Stimulated activated CD4-positive, alpha-beta T cell treated with anti-CD3 and anti-CD28 coated beads, Interleukin-4, amount 100 ng/mL, for 1 hour (primary cell): Measurements from ENCODE around the gene NHSL2.
A peak's percentile ranks its signal among the peaks of the same experiment; 100 is the strongest.
"Not testable (repeated sequence)": the region's sequence is repeated elsewhere in the genome, so short reads cannot be mapped to it uniquely, and the experiment has no call there.

ENCODE experiments used
- DNase-seq: peaks from one replicate; pipeline ENCODE4 v3.0.0-alpha.2; 2020

Gene NHSL2

GRCh38 chrX:72133851-72134546 lies 223.4 kb downstream of the NHSL2 start:
- DNase-seq: no peak

- no peak for DNase-seq
Measured at GRCh38 chrX:72137846-72138495, 227.3 kb downstream of the NHSL2 start.

- no peak for DNase-seq
Measured at GRCh38 chrX:72139538-72139937, 228.9 kb downstream of the NHSL2 start.

GRCh38 chrX:72141372-72142004 lies 230.8 kb downstream of the NHSL2 start:
- no peak for DNase-seq

- no peak for DNase-seq
Measured at GRCh38 chrX:72142094-72142793, 231.6 kb downstream of the NHSL2 start.

GRCh38 chrX:72142794-72143608 lies 232.4 kb downstream of the NHSL2 start:
- no peak for DNase-seq

- no peak for DNase-seq
Measured at GRCh38 chrX:72143609-72143907, 232.9 kb downstream of the NHSL2 start.

- DNase-seq: no peak
Measured at GRCh38 chrX:72145181-72145580, 234.5 kb downstream of the NHSL2 start.

- DNase-seq: no peak
Measured at GRCh38 chrX:72146527-72146926, 235.9 kb downstream of the NHSL2 start.

- no peak for DNase-seq
Measured at GRCh38 chrX:72158773-72159172, 248.1 kb downstream of the NHSL2 start.

GRCh38 chrX:72159769-72160168 lies 249.1 kb downstream of the NHSL2 start:
- no peak for DNase-seq

- DNase-seq: no peak
Measured at GRCh38 chrX:72165551-72165950, 254.9 kb downstream of the NHSL2 start.

GRCh38 chrX:72169008-72169728 lies 258.5 kb downstream of the NHSL2 start:
- no peak for DNase-seq

- not testable (repeated sequence) for DNase-seq
Measured at GRCh38 chrX:72176289-72176688, 265.6 kb downstream of the NHSL2 start.

GRCh38 chrX:72176981-72177380 lies 266.3 kb downstream of the NHSL2 start:
- no peak for DNase-seq

- no peak for DNase-seq
Measured at GRCh38 chrX:72180539-72180938, 269.9 kb downstream of the NHSL2 start.

- DNase-seq: peak; percentile 76
Measured at GRCh38 chrX:72181178-72182125, 270.8 kb downstream of the NHSL2 start, which contains the start of gene PIN4. PIN4 (plus strand) TSS chrX:72181757; CDS start chrX:72181786, 29 bp downstream.

GRCh38 chrX:72182924-72183323 lies 272.3 kb downstream of the NHSL2 start:
- no peak for DNase-seq

GRCh38 chrX:72201836-72202536 lies 291.3 kb downstream of the NHSL2 start:
- no peak for DNase-seq
